Activated CD8-positive, alpha-beta T cell treated with anti-CD3 and anti-CD28 coated beads, Interleukin-2, amount 10 ng/mL, durations not matched to agents 7 days and 5 days (primary cell): ENCODE results near the gene KIF18A. TPM values are rescaled to one million over a fixed set of nuclear protein-coding genes. Genes with fewer than 3 reads are reported as not detected.

ENCODE experiments used
- ATAC-seq: fragments of 150-1000 bp; cut with Tn5 transposase; one replicate; pipeline ENCODE4 v1.10.0; 2021; ENCODE audit warnings: moderate library complexity
- CTCF ChIA-PET: fragments of 350-600 bp; sonication (Branson Sonifier 250); formaldehyde crosslinking; loops from one replicate; lab custom pipeline; 2021; ENCODE audit warnings: antibody characterized with exemption; lab: Charles Lee
- POLR2A ChIA-PET: fragments of 350-600 bp; sonication (Branson Sonifier 250); formaldehyde crosslinking; loops from one replicate; lab custom pipeline; 2021; ENCODE audit warnings: antibody characterized with exemption; lab: Charles Lee
- DNase-seq: peaks from one replicate; pipeline ENCODE4 v3.0.0-alpha.2; 2020
- H3K27ac Mint-ChIP-seq: one replicate; pipeline ENCODE4 v1.8.0; 2021; ENCODE audit warnings: mild to moderate bottlenecking, mixed read lengths
- H3K27me3 Mint-ChIP-seq: one replicate; pipeline ENCODE4 v1.8.0; 2021; ENCODE audit warnings: low read depth, mixed read lengths
- H3K36me3 Mint-ChIP-seq: one replicate; pipeline ENCODE4 v1.8.0; 2021; ENCODE audit warnings: low read depth, mixed read lengths
- H3K4me1 Mint-ChIP-seq: one replicate; pipeline ENCODE4 v1.8.0; 2021; ENCODE audit warnings: low read depth, mixed read lengths
- H3K4me3 Mint-ChIP-seq: one replicate; pipeline ENCODE4 v1.8.0; 2021; ENCODE audit warnings: mild to moderate bottlenecking, mixed read lengths
- H3K9me3 Mint-ChIP-seq: one replicate; pipeline ENCODE4 v1.8.0; 2022; ENCODE audit warnings: mixed read lengths; ENCODE audit not compliant: insufficient read depth
- total RNA-seq, 2 experiments: library from RNA; stranded (reverse); gene quantifications; one replicate each; pipeline ENCODE4 v1.2.3, GENCODE V29; 2021

Gene KIF18A
- total RNA-seq, 2 experiments from 2014 or later, result 31.8 to 35.4 TPM

- ATAC-seq, result no peak
- H3K36me3 Mint-ChIP-seq, result peaks cover 14% of the 10 kb centered on the region
Measured at GRCh38 chr11:28017816-28018215, 90.1 kb downstream of the KIF18A start.

GRCh38 chr11:28011813-28012212 is 96.1 kb downstream of the KIF18A start:
- Mint-ChIP-seq H3K27ac (no peak overlapping the region), H3K4me3 (no peak overlapping the region), H3K27me3 (no peaks in the 10 kb centered on the region), H3K4me1 (no peaks in the 10 kb centered on the region), H3K36me3 (no peaks in the 10 kb centered on the region), H3K9me3 (no peaks in the 10 kb centered on the region)
- ChIA-PET CTCF (no interaction called here), POLR2A (no interaction called here)
- ATAC-seq (no peak), DNase-seq (no peak)

More at GRCh38 chr11:28017816-28018215, 90.1 kb downstream of the KIF18A start:
- Mint-ChIP-seq H3K9me3 (no peaks in the 10 kb centered on the region), H3K27me3 (no peaks in the 10 kb centered on the region), H3K4me1 (no peaks in the 10 kb centered on the region), H3K27ac (no peak overlapping the region), H3K4me3 (no peak overlapping the region)
- ChIA-PET POLR2A (no interaction called here), CTCF (no interaction called here)
- DNase-seq, result no peak

- DNase-seq (no peak), ATAC-seq (no peak)
- CTCF ChIA-PET, result no interaction called here
- Mint-ChIP-seq H3K36me3 (no peaks in the 10 kb centered on the region), H3K27me3 (no peaks in the 10 kb centered on the region), H3K9me3 (no peaks in the 10 kb centered on the region), H3K4me3 (no peak overlapping the region), H3K27ac (no peak overlapping the region), H3K4me1 (no peaks in the 10 kb centered on the region)
- POLR2A ChIA-PET, result no interaction called here
Measured at GRCh38 chr11:28009996-28010395, 98.0 kb downstream of the KIF18A start.

GRCh38 chr11:28009388-28009787 is 98.6 kb downstream of the KIF18A start:
- POLR2A ChIA-PET, result no interaction called here
- no peaks in the 10 kb centered on the region for H3K36me3 Mint-ChIP-seq
- DNase-seq (no peak), ATAC-seq (no peak)
- no peak overlapping the region for H3K4me3 Mint-ChIP-seq
- CTCF ChIA-PET, result no interaction called here
- H3K27ac Mint-ChIP-seq, result no peak overlapping the region
- H3K9me3 Mint-ChIP-seq, result peaks cover 3% of the 10 kb centered on the region
- H3K4me1 Mint-ChIP-seq, result no peaks in the 10 kb centered on the region
- H3K27me3 Mint-ChIP-seq, result no peaks in the 10 kb centered on the region

GRCh38 chr11:28003615-28004014 is 104.3 kb downstream of the KIF18A start:
- peaks cover 14% of the 10 kb centered on the region for H3K36me3 Mint-ChIP-seq
- POLR2A ChIA-PET, result no interaction called here
- no peaks in the 10 kb centered on the region for H3K27me3 Mint-ChIP-seq

GRCh38 chr11:27998552-27998951 is 109.4 kb downstream of the KIF18A start:
- H3K4me1 Mint-ChIP-seq, result no peaks in the 10 kb centered on the region
- POLR2A ChIA-PET, result no interaction called here
- H3K27ac Mint-ChIP-seq, result no peak overlapping the region
- H3K27me3 Mint-ChIP-seq, result no peaks in the 10 kb centered on the region
- DNase-seq, result no peak
- H3K9me3 Mint-ChIP-seq, result peaks cover 24% of the 10 kb centered on the region
- ATAC-seq, result no peak
- CTCF ChIA-PET, result no interaction called here
- H3K4me3 Mint-ChIP-seq, result no peak overlapping the region
- H3K36me3 Mint-ChIP-seq, result peaks cover 14% of the 10 kb centered on the region

More at GRCh38 chr11:28003615-28004014, 104.3 kb downstream of the KIF18A start:
- H3K4me1 Mint-ChIP-seq, result no peaks in the 10 kb centered on the region
- no peak overlapping the region for H3K4me3 Mint-ChIP-seq
- no peak for DNase-seq
- CTCF ChIA-PET, result no interaction called here
- no peak overlapping the region for H3K27ac Mint-ChIP-seq
- H3K9me3 Mint-ChIP-seq, result peaks cover 28% of the 10 kb centered on the region
- ATAC-seq, result no peak

GRCh38 chr11:27997344-27997743 is 110.6 kb downstream of the KIF18A start:
- no peaks in the 10 kb centered on the region for H3K27me3 Mint-ChIP-seq
- ChIA-PET POLR2A (no interaction called here), CTCF (no interaction called here)
- ATAC-seq (no peak), DNase-seq (no peak)
- no peaks in the 10 kb centered on the region for H3K4me1 Mint-ChIP-seq
- H3K9me3 Mint-ChIP-seq, result peaks cover 20% of the 10 kb centered on the region
- peaks cover 9% of the 10 kb centered on the region for H3K36me3 Mint-ChIP-seq
- no peak overlapping the region for H3K4me3 Mint-ChIP-seq
- H3K27ac Mint-ChIP-seq, result no peak overlapping the region

- ChIA-PET CTCF (no interaction called here), POLR2A (no interaction called here)
- no peak for DNase-seq
- no peak for ATAC-seq
- H3K36me3 Mint-ChIP-seq, result peaks cover 2% of the 10 kb centered on the region
- H3K4me3 Mint-ChIP-seq, result no peak overlapping the region
- no peaks in the 10 kb centered on the region for H3K27me3 Mint-ChIP-seq
- H3K9me3 Mint-ChIP-seq, result peaks cover 13% of the 10 kb centered on the region
- no peak overlapping the region for H3K27ac Mint-ChIP-seq
- H3K4me1 Mint-ChIP-seq, result no peaks in the 10 kb centered on the region
Measured at GRCh38 chr11:27996066-27996465, 111.9 kb downstream of the KIF18A start.

- no peak overlapping the region for H3K27ac Mint-ChIP-seq
- peaks cover 9% of the 10 kb centered on the region for H3K9me3 Mint-ChIP-seq
Measured at GRCh38 chr11:27995083-27995482, 112.9 kb downstream of the KIF18A start.

GRCh38 chr11:27991736-27992135 is 116.2 kb downstream of the KIF18A start:
- Mint-ChIP-seq H3K4me3 (no peak overlapping the region), H3K36me3 (no peaks in the 10 kb centered on the region), H3K9me3 (no peaks in the 10 kb centered on the region), H3K4me1 (peaks cover 5% of the 10 kb centered on the region), H3K27me3 (no peaks in the 10 kb centered on the region), H3K27ac (no peak overlapping the region)
- POLR2A ChIA-PET, result no interaction called here
- ATAC-seq, result no peak
- CTCF ChIA-PET, result no interaction called here
- no peak for DNase-seq

More at GRCh38 chr11:27995083-27995482, 112.9 kb downstream of the KIF18A start:
- ChIA-PET POLR2A (no interaction called here), CTCF (no interaction called here)
- ATAC-seq (no peak), DNase-seq (no peak)
- Mint-ChIP-seq H3K36me3 (peaks cover under 1% of the 10 kb centered on the region), H3K27me3 (no peaks in the 10 kb centered on the region), H3K4me1 (no peaks in the 10 kb centered on the region), H3K4me3 (no peak overlapping the region)

GRCh38 chr11:27977527-27977926 is 130.4 kb downstream of the KIF18A start:
- H3K4me3 Mint-ChIP-seq, result no peak overlapping the region
- no peaks in the 10 kb centered on the region for H3K36me3 Mint-ChIP-seq
- ChIA-PET CTCF (no interaction called here), POLR2A (no interaction called here)
- H3K4me1 Mint-ChIP-seq, result no peaks in the 10 kb centered on the region
- ATAC-seq, result no peak
- no peak overlapping the region for H3K27ac Mint-ChIP-seq
- H3K9me3 Mint-ChIP-seq, result no peaks in the 10 kb centered on the region
- no peak for DNase-seq
- no peaks in the 10 kb centered on the region for H3K27me3 Mint-ChIP-seq

GRCh38 chr11:27977031-27977430 is 130.9 kb downstream of the KIF18A start:
- H3K9me3 Mint-ChIP-seq, result no peaks in the 10 kb centered on the region
- no peaks in the 10 kb centered on the region for H3K27me3 Mint-ChIP-seq
- no peak overlapping the region for H3K27ac Mint-ChIP-seq
- H3K36me3 Mint-ChIP-seq, result no peaks in the 10 kb centered on the region
- no peaks in the 10 kb centered on the region for H3K4me1 Mint-ChIP-seq
- ChIA-PET CTCF (no interaction called here), POLR2A (no interaction called here)
- no peak for ATAC-seq
- H3K4me3 Mint-ChIP-seq, result no peak overlapping the region
- DNase-seq, result no peak

GRCh38 chr11:27976262-27976661 is 131.7 kb downstream of the KIF18A start:
- H3K27me3 Mint-ChIP-seq, result no peaks in the 10 kb centered on the region
- CTCF ChIA-PET, result no interaction called here

More at GRCh38 chr11:27976262-27976661, 131.7 kb downstream of the KIF18A start:
- no peak for ATAC-seq
- DNase-seq, result no peak
- no peaks in the 10 kb centered on the region for H3K9me3 Mint-ChIP-seq
- H3K36me3 Mint-ChIP-seq, result no peaks in the 10 kb centered on the region
- H3K27ac Mint-ChIP-seq, result no peak overlapping the region
- H3K4me3 Mint-ChIP-seq, result no peak overlapping the region
- H3K4me1 Mint-ChIP-seq, result no peaks in the 10 kb centered on the region
- POLR2A ChIA-PET, result no interaction called here
